Keratinocyte (primary cell): ENCODE measurements around the gene ARMH1. TPM values are rescaled to one million over a fixed set of nuclear protein-coding genes. Genes with fewer than 3 reads are reported as not detected.

Experiments used
- DNase-seq: peaks from one replicate; pipeline ENCODE4 v3.0.0-alpha.2; 2011; ENCODE audit warnings: low read depth, missing footprints, low spot score
- FAIRE-seq: peaks from 2 replicates; lab custom pipeline; 2011; peaks lifted over from hg19 to GRCh38; lab: Jason Lieb, UNC
- H2AFZ ChIP-seq: 2 replicates; pipeline ENCODE4 v1.6.0; 2012; ENCODE audit warnings: low read length, control low read depth, inconsistent platforms; ENCODE audit not compliant: control insufficient read depth
- H3K27ac ChIP-seq: 2 replicates; pipeline ENCODE4 v1.5.1; 2011; ENCODE audit warnings: low read length; ENCODE audit not compliant: control insufficient read depth, insufficient read depth
- H3K27me3 ChIP-seq: 3 replicates; pipeline ENCODE4 v1.6.0; 2011; ENCODE audit warnings: low read length; ENCODE audit not compliant: control insufficient read depth, insufficient read depth; ENCODE audit errors: extremely low read depth
- H3K36me3 ChIP-seq, 2 experiments: 2 replicates in 1 of 2; 3 replicates in 1 of 2; pipeline ENCODE4 v1.5.1; 2011; ENCODE audit warnings: low read length in 2 of 2, mild to moderate bottlenecking in 1 of 2; ENCODE audit not compliant: control insufficient read depth in 2 of 2, insufficient read depth in 2 of 2; ENCODE audit errors: extremely low read depth in 1 of 2
- H3K4me1 ChIP-seq: 3 replicates; pipeline ENCODE4 v1.5.1; 2011; ENCODE audit warnings: low read length; ENCODE audit not compliant: control insufficient read depth, insufficient read depth; ENCODE audit errors: extremely low read depth
- H3K4me2 ChIP-seq: 3 replicates; pipeline ENCODE4 v1.6.0; 2011; ENCODE audit warnings: low read depth, low read length; ENCODE audit not compliant: control insufficient read depth, insufficient read depth; ENCODE audit errors: extremely low read depth
- H3K4me3 ChIP-seq, 3 experiments: fragments of 200-600 bp in 1 of 3; sonication (generic) in 1 of 3; 2 replicates in 2 of 3; 3 replicates in 1 of 3; pipeline ENCODE4 v1.5.1; 2011 to 2016; ENCODE audit warnings: low read length in 3 of 3, mild to moderate bottlenecking in 3 of 3, control low read depth in 2 of 3, inconsistent platforms in 1 of 3, low read depth in 1 of 3, mixed read lengths in 1 of 3, mixed run types in 1 of 3, moderate library complexity in 1 of 3; ENCODE audit not compliant: control insufficient read depth in 2 of 3, insufficient read depth in 2 of 3; ENCODE audit errors: extremely low read depth in 1 of 3
- H3K79me2 ChIP-seq: 2 replicates; pipeline ENCODE4 v1.6.0; 2012; ENCODE audit warnings: low read length; ENCODE audit not compliant: control insufficient read depth, insufficient read depth
- H3K9ac ChIP-seq: 3 replicates; pipeline ENCODE4 v1.6.0; 2011; ENCODE audit warnings: low read length; ENCODE audit not compliant: control insufficient read depth, insufficient read depth; ENCODE audit errors: extremely low read depth
- H3K9me1 ChIP-seq: 3 replicates; pipeline ENCODE4 v1.6.0; 2011; ENCODE audit warnings: low read length; ENCODE audit not compliant: control insufficient read depth, insufficient read depth; ENCODE audit errors: extremely low read depth
- H3K9me3 ChIP-seq: 2 replicates; pipeline ENCODE4 v1.5.1; 2012; ENCODE audit warnings: low read depth, low read length; ENCODE audit not compliant: control insufficient read depth
- H4K20me1 ChIP-seq: 3 replicates; pipeline ENCODE4 v1.6.0; 2011; ENCODE audit warnings: low read length; ENCODE audit not compliant: control insufficient read depth, insufficient read depth; ENCODE audit errors: extremely low read depth
- CTCF ChIP-seq, 3 experiments: IDR thresholded peaks in 1 of 3; conservative IDR thresholded peaks in 1 of 3; optimal IDR thresholded peaks in 1 of 3; 2 replicates in 2 of 3; 3 replicates in 1 of 3; pipeline versions ENCODE3 to v1.5.1; 2011; ENCODE audit warnings: low read length in 3 of 3, mild to moderate bottlenecking in 3 of 3, moderate library complexity in 2 of 3, control low read depth in 1 of 3, inconsistent platforms in 1 of 3; ENCODE audit not compliant: insufficient read depth in 2 of 3; ENCODE audit errors: extremely low read depth in 1 of 3
- EZH2 ChIP-seq: IDR thresholded peaks from one replicate; pipeline ENCODE4 v1.6.1; 2012; ENCODE audit warnings: inconsistent platforms, mild to moderate bottlenecking, low read length, moderate library complexity
- dilution Hi-C: fragments of 300-500 bp; cut with MboI; formaldehyde crosslinking; loops from one replicate; pipeline ENCODE4 v1.7.0; 2020; ENCODE audit warnings: low sequenced_read_pairs; ENCODE audit not compliant: extremely low pct_ligation_motif_present
- polyA plus RNA-seq, 5 experiments: library from polyadenylated mRNA; depleted of rRNA in 3 of 5; stranded (reverse) in 3 of 5; stranded (forward) in 1 of 5; unstranded in 1 of 5; fragments of >200 nt; gene quantifications; 1 replicate in 1 of 5; 2 replicates in 3 of 5; 3 replicates in 1 of 5; pipeline versions ENCODE4 v1.2.1 to v1.2.3, GENCODE V29; 2011 to 2012; ENCODE audit warnings: missing spikeins in 2 of 5, low read depth in 1 of 5, low replicate concordance in 1 of 5

ARMH1 gene
- polyA plus RNA-seq, 1 donor (not counting 4 experiments of a cell fraction or from before 2014, with no cell fraction given) = 0.22 TPM

DNA sequence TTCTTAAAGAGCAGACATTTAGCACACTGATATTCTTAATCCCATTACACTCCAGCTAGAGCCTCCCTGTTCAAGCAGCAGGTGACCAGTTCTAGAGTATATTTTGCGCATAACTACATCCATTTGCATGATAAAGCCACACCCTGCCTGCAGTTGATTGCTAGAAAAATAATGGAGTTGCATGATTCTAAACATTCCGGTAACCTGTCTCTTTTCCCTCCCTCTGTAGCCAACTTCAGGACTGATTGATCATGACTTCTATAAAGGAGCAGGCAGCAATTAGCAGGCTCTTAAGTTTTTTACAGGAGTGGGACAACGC, 14.9 kb downstream of the ARMH1 start:
- no peaks in the 10 kb centered on the region for H3K27me3 ChIP-seq
- FAIRE-seq (no peak), DNase-seq (no peak)
- no peak overlapping the region for H3K4me3 ChIP-seq
- H3K9ac ChIP-seq = no peak overlapping the region
- no peak overlapping the region for H3K27ac ChIP-seq
- H3K4me1 ChIP-seq = no peaks in the 10 kb centered on the region
- TF ChIP-seq CTCF (optimal IDR thresholded peaks at IDR 0.05 in 1 of 3, IDR thresholded peaks at IDR 0.05 in 1 of 3, conservative IDR thresholded peaks at IDR 0.05 in 1 of 3; ENCODE audit: extremely low read depth in 1 of 3, insufficient read depth in 2 of 3, low read length in 3 of 3) (no peak), EZH2 (no peak)
- H3K79me2 ChIP-seq = no peaks in the 10 kb centered on the region
- no peak overlapping the region for H2AFZ ChIP-seq
- H3K9me1 ChIP-seq = no peaks in the 10 kb centered on the region
- dilution Hi-C loops = no loop called here
- H3K36me3 ChIP-seq = no peaks in the 10 kb centered on the region
- H3K9me3 ChIP-seq = no peaks in the 10 kb centered on the region
- no peak overlapping the region for H3K4me2 ChIP-seq
- no peaks in the 10 kb centered on the region for H4K20me1 ChIP-seq

DNA sequence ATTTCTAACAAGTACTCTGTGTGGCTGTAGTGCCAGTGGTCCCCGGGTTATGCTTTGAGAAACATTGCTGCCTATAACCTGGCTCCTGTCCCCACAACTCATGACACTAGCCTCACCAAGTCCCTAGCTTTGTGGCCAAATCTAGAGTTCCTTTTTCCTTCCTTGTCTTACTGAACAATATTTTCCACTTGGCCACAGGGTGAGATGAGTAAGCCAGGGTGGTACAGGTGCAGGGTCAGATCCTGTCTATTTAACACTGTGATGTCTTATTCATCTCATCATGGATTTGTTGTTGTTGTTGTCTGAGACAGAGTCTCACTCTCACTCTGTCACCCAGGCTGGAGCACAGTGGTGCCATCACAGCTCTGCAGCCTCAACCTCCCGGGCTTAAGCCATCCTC, 18.6 kb downstream of the ARMH1 start:
- Histone ChIP-seq H3K36me3 (no peaks in the 10 kb centered on the region), H3K9me1 (no peaks in the 10 kb centered on the region), H3K27ac (no peak overlapping the region), H3K9me3 (no peaks in the 10 kb centered on the region), H2AFZ (no peak overlapping the region), H3K4me1 (no peaks in the 10 kb centered on the region), H4K20me1 (no peaks in the 10 kb centered on the region), H3K4me2 (no peak overlapping the region), H3K4me3 (no peak overlapping the region), H3K79me2 (no peaks in the 10 kb centered on the region), H3K27me3 (peaks cover 7% of the 10 kb centered on the region), H3K9ac (no peak overlapping the region)
- TF ChIP-seq CTCF (optimal IDR thresholded peaks at IDR 0.05 in 1 of 3, IDR thresholded peaks at IDR 0.05 in 1 of 3, conservative IDR thresholded peaks at IDR 0.05 in 1 of 3; ENCODE audit: extremely low read depth in 1 of 3, insufficient read depth in 2 of 3, low read length in 3 of 3) (no peak), EZH2 (no peak)
- no peak for FAIRE-seq
- DNase-seq = no peak
- dilution Hi-C loops = no loop called here
